Prostate gland (tissue), 2 donors: ENCODE measurements around the gene OVOL1.

Source experiments
- POLR2A ChIP-seq: fragments of 450-650 bp; IDR thresholded peaks from one replicate; pipeline ENCODE4 v1.6.1; 2016; ENCODE audit warnings: antibody characterized with exemption, mild to moderate bottlenecking
- POLR2AphosphoS5 ChIP-seq: sonication (generic); formaldehyde crosslinking; IDR thresholded peaks from one replicate; pipeline ENCODE4 v1.6.1; 2017; ENCODE audit warnings: antibody characterized with exemption
- TF ChIP-seq, protein P1 (sequence below), 4 experiments: fragments of 200-600 bp in 2 of 4; fragments of 450-650 bp in 2 of 4; sonication (generic) in 2 of 4; IDR thresholded peaks; 1 replicate in 3 of 4; 2 replicates in 1 of 4; pipeline ENCODE4 v1.5.1; 2016 to 2019; ENCODE audit warnings: antibody characterized with exemption in 4 of 4, mild to moderate bottlenecking in 2 of 4, moderate library complexity in 2 of 4

DNA sequence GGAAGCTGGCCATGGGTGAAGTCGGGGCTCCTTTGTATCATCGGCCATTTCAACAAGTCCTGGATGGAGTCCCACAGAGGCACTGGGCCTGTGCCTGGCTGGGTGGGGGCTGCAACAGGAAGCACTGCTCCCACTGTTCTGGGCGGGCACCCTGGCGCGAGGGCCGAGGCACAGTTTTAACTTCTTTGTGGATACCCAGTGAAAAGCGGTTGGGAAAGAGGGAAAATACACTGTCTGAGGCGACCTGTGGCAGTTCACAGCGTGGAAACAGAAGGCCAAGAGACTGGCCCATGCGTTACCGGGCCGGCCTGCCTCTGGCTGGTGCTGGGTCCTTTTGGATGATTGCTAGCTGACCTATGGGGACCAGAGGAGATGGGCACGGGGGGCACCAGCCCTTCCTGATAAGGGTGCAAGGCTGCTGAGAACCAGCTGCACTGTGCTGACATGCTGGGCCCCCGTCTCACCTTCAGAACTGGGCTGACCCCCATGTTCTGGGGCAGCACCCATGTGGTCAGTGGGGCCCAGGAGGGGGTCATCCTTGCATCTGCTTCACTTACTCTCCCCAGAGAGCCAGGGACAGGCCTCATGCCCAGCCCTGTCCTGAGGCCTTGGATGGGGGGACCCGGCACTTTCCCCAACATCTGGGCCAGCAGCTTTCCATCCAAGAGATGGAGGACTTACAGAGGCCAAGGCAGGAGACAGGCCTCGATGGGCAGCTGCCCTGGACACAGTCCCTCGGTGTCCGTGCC, 4.2 kb downstream of the OVOL1 start:
- TF ChIP-seq, protein P1, sequence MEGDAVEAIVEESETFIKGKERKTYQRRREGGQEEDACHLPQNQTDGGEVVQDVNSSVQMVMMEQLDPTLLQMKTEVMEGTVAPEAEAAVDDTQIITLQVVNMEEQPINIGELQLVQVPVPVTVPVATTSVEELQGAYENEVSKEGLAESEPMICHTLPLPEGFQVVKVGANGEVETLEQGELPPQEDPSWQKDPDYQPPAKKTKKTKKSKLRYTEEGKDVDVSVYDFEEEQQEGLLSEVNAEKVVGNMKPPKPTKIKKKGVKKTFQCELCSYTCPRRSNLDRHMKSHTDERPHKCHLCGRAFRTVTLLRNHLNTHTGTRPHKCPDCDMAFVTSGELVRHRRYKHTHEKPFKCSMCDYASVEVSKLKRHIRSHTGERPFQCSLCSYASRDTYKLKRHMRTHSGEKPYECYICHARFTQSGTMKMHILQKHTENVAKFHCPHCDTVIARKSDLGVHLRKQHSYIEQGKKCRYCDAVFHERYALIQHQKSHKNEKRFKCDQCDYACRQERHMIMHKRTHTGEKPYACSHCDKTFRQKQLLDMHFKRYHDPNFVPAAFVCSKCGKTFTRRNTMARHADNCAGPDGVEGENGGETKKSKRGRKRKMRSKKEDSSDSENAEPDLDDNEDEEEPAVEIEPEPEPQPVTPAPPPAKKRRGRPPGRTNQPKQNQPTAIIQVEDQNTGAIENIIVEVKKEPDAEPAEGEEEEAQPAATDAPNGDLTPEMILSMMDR (IDR thresholded peaks at IDR 0.05): no peak
- TF ChIP-seq POLR2AphosphoS5 (no peak), POLR2A (no peak)
